Uterus (tissue), 4 donors: ENCODE data around the gene MED25. TPM values are rescaled to one million over a fixed set of nuclear protein-coding genes. Genes with fewer than 3 reads are reported as not detected.

Experiments used
- DNase-seq, 2 donors: peaks; one replicate each; pipeline ENCODE4 v3.0.0-alpha.2; 2019 to 2020
- H3K27ac ChIP-seq, 2 donors: fragments of 200-600 bp; sonication (generic); 1 replicate in 1 of 2; 2 replicates in 1 of 2; pipeline ENCODE4 v1.5.1; 2016 to 2018
- H3K27me3 ChIP-seq, 2 donors: fragments of 200-600 bp; sonication (generic); one replicate each; pipeline ENCODE4 v1.5.1; 2018 to 2019; ENCODE audit warnings: control low read depth in 1 of 2
- H3K36me3 ChIP-seq, 2 donors: fragments of 200-600 bp; sonication (generic); one replicate each; pipeline ENCODE4 v1.5.1; 2019; ENCODE audit warnings: control low read depth in 1 of 2
- H3K4me1 ChIP-seq, 2 donors: fragments of 200-600 bp; sonication (generic); one replicate each; pipeline ENCODE4 v1.5.1; 2018 to 2019; ENCODE audit warnings: control low read depth in 1 of 2
- H3K4me3 ChIP-seq, 2 donors: fragments of 200-600 bp; sonication (generic); 1 replicate in 1 of 2; 2 replicates in 1 of 2; pipeline ENCODE4 v1.5.1; 2018 to 2019; ENCODE audit warnings: mild to moderate bottlenecking in 1 of 2
- H3K9me3 ChIP-seq, 2 donors: fragments of 200-600 bp; sonication (generic); one replicate each; pipeline ENCODE4 v1.5.1; 2019; ENCODE audit warnings: control low read depth in 1 of 2
- CTCF ChIP-seq, 4 experiments: fragments of 200-600 bp in 2 of 4; fragments of 450-650 bp in 2 of 4; sonication (generic) in 2 of 4; IDR thresholded peaks; one replicate each; pipeline ENCODE4 v1.5.1; 2016 to 2019; ENCODE audit warnings: antibody characterized with exemption in 4 of 4, mild to moderate bottlenecking in 2 of 4, moderate library complexity in 1 of 4
- POLR2A ChIP-seq, 2 donors: fragments of 450-650 bp; IDR thresholded peaks; one replicate each; pipeline ENCODE4 v1.6.1; 2016; ENCODE audit warnings: antibody characterized with exemption in 2 of 2, mild to moderate bottlenecking in 1 of 2, moderate library complexity in 1 of 2
- intact Hi-C: fragments of 100-400 bp; cut with DNase I; formaldehyde crosslinking; loops from one replicate; pipeline ENCODE4 v1.15.1; 2023; ENCODE audit warnings: low total_unique reads
- total RNA-seq, 4 donors: library from RNA; depleted of rRNA in 3 of 4; stranded (reverse); fragments of >200 nt in 3 of 4; gene quantifications; one replicate each; pipeline versions ENCODE4 v1.1.0 to v1.2.4, GENCODE V29; 2014 to 2023
- donor health status: DM: yes; HTN: yes; CAD: no.

Gene MED25
- total RNA-seq, 4 donors from 2014 or later = 21.1 to 48.1 (median 26.8) TPM

GRCh38 chr19:49831592-49831991, 13.5 kb downstream of the MED25 start:
- Histone ChIP-seq H3K27ac (no peak overlapping the region), H3K4me3 (no peak overlapping the region), H3K9me3 (no peaks in the 10 kb centered on the region), H3K4me1 (no peaks in the 10 kb centered on the region), H3K27me3 (no peaks in the 10 kb centered on the region), H3K36me3 (no peaks in the 10 kb centered on the region)
- intact Hi-C loops = no loop called here
- TF ChIP-seq CTCF (IDR thresholded peaks at IDR 0.05) = no peak
- TF ChIP-seq POLR2A (IDR thresholded peaks at IDR 0.05) = no peak
- DNase-seq = no peak

DNA sequence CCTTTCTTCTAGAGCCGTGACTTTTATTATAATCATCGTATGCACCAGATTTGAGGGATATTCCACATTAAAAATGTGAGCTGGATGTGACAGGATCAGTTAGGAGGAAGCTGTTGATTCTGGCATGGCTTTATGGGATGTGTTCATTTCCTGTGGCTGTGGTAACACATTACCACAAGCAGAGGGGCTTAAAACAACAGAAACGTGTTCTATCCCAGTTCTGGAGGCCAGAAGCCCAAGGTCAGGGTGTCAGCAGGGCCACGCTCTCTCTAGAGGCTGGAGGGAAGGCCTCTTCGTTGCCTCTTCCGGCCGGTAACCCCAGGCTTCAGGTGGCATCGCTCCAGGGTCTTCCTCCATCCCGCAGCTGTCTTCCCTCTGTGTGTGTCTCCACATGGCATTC, 14.5 kb downstream of the MED25 start:
- TF ChIP-seq POLR2A (IDR thresholded peaks at IDR 0.05) = no peak
- TF ChIP-seq CTCF (IDR thresholded peaks at IDR 0.05) = no peak
- intact Hi-C loops = no loop called here
- no peaks in the 10 kb centered on the region for H3K9me3 ChIP-seq
- H3K4me1 ChIP-seq = no peaks in the 10 kb centered on the region
- no peaks in the 10 kb centered on the region for H3K27me3 ChIP-seq
- DNase-seq = no peak
- no peak overlapping the region for H3K4me3 ChIP-seq
- H3K36me3 ChIP-seq = no peaks in the 10 kb centered on the region
- no peak overlapping the region for H3K27ac ChIP-seq

- intact Hi-C loops = no loop called here
- H3K27ac ChIP-seq = no peak overlapping the region
- no peaks in the 10 kb centered on the region for H3K36me3 ChIP-seq
- H3K4me3 ChIP-seq = no peak overlapping the region
- TF ChIP-seq POLR2A (IDR thresholded peaks at IDR 0.05) = no peak
- TF ChIP-seq CTCF (IDR thresholded peaks at IDR 0.05) = no peak
- DNase-seq = no peak
- H3K9me3 ChIP-seq = no peaks in the 10 kb centered on the region
- no peaks in the 10 kb centered on the region for H3K27me3 ChIP-seq
- H3K4me1 ChIP-seq = no peaks in the 10 kb centered on the region
These were observed 15.5 kb downstream of the MED25 start for GRCh38 chr19:49833599-49833998.

DNA sequence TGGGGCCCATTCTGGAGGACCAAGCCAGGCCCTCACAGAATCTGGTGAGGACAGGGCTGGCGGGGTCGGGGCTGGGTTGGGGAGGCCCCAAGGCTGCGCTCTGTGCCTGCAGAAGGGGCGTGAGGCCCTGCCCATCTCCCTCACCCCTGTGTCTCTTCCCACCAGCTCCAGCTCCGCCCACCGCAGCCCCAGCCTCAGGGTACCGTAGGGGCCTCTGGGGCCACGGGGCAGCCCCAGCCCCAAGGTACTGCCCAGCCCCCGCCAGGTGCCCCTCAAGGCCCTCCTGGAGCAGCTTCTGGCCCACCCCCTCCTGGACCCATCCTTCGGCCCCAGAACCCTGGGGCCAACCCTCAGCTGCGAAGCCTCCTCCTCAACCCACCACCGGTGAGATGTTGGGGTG, 17.5 kb downstream of the MED25 start:
- Histone ChIP-seq H3K27me3 (no peaks in the 10 kb centered on the region), H3K27ac (no peak overlapping the region), H3K9me3 (no peaks in the 10 kb centered on the region), H3K36me3 (no peaks in the 10 kb centered on the region), H3K4me3 (no peak overlapping the region), H3K4me1 (no peaks in the 10 kb centered on the region)
- TF ChIP-seq CTCF (IDR thresholded peaks at IDR 0.05) = no peak
- TF ChIP-seq POLR2A (IDR thresholded peaks at IDR 0.05) = no peak
- DNase-seq = no peak
- intact Hi-C loops = no loop called here

- TF ChIP-seq POLR2A (IDR thresholded peaks at IDR 0.05) (no peak), CTCF (IDR thresholded peaks at IDR 0.05) (no peak)
- intact Hi-C loops = no loop called here
- DNase-seq = no peak
- Histone ChIP-seq H3K4me3 (no peak overlapping the region), H3K9me3 (no peaks in the 10 kb centered on the region), H3K36me3 (no peaks in the 10 kb centered on the region), H3K4me1 (no peaks in the 10 kb centered on the region), H3K27me3 (no peaks in the 10 kb centered on the region), H3K27ac (no peak overlapping the region)
These were observed 18.3 kb downstream of the MED25 start for GRCh38 chr19:49836176-49837008.
